Fibroblast of upper back skin (primary cell): ENCODE results near the gene C10orf90.
A peak's percentile ranks its signal among the peaks of the same experiment; 100 is the strongest.

ENCODE experiments used
- DNase-seq: peaks from one replicate; pipeline ENCODE4 v3.0.0-alpha.2; 2013

C10orf90 gene

GRCh38 chr10:126500866-126501265, 169.6 kb downstream of the C10orf90 start:
- DNase-seq: peak; percentile 83

DNA sequence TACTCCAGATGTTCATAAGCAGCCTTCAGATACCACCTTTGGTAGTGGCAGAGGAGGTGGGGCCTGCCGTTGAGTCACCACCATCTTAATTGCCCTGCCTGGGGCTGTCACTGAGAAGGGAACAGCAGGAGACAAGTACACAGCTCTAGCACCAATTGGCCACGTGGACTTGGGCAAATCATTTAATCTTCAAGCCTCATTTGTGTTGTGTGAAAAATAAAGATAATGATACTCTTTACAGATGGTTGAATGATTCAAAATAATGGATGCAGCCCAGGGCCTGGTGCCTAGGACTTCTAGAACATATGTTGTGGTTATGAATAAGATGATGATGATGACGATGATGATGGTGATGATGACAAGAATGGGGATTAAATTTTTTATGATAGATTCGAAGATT, 170.3 kb downstream of the C10orf90 start:
- DNase-seq: no peak

DNA sequence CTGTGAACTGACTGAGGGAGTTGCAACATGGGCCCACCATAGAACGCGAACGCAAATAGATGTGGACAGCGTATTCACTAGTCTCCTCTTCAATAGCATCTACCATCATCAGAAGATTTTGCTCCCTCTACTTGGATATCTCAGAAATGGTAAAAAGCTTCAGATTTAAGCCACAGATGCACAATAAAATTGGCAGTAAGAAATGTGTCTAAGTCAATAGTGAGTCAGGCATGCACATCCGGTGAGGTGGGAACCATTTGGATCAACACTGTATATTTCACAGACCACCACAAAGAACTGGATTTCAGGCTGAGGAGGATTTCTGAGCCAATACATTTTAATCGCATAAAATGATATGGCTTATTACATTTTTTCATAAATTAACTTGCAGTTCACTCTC, 170.7 kb downstream of the C10orf90 start:
- DNase-seq: peak; percentile 26

GRCh38 chr10:126497672-126498071, 172.8 kb downstream of the C10orf90 start:
- no peak for DNase-seq

DNA sequence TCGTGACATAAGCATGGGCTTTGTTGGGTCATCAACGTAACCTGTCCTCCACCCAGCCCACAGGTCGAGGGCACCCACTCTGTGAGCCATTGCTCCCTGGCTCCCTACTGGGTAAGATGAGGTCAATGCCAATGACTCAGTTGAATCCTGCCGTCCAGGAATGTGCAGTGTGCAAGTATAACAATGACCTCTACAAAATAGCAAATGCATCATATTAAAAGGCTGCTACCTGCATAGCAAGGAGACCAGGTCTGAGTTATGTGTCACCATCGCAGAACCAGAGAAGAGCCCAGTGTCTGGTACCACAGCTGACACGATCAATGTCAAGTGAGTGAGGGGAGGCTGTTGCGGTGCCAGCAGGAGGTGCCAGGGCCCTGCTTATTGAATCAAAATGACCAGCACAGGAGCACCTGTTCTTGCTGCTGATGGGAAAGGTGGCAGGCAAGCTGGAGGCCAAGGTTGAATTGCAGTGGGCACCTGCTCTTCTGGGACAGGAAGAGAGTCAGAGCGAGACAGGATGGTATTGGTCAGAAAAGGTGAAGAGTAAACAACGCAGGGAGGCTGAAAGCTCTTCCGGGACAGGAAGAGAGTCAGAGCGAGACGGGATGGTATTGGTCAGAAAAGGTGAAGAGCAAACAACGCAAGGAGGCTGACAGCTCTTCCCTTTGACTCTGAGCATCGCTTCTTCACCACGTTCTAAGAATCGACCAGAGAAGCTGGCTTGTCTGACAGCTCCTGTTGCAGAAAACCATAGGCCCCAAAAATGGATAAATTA, 173.5 kb downstream of the C10orf90 start:
- DNase-seq: no peak

- DNase-seq: no peak
Observed at GRCh38 chr10:126491476-126491875, 179.0 kb downstream of the C10orf90 start.

DNA sequence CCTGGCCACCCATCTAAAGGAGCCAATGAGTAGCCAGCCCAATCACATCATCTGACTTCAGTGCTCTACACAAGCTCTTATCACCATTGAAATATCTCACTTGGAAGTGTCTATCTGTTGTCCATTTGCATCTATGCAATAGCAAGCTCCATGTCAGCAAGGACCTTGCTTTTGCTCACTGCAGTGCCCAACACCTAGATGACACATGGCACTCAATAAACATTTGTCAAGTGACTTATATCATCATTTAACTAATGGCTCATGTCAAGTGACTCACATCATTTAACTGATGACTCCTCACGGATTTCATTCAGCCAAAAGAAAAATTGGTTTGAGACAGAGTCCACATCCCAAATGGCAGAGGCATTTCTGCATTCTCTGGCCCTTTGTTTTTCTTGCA, 189.3 kb downstream of the C10orf90 start:
- no peak for DNase-seq

DNA sequence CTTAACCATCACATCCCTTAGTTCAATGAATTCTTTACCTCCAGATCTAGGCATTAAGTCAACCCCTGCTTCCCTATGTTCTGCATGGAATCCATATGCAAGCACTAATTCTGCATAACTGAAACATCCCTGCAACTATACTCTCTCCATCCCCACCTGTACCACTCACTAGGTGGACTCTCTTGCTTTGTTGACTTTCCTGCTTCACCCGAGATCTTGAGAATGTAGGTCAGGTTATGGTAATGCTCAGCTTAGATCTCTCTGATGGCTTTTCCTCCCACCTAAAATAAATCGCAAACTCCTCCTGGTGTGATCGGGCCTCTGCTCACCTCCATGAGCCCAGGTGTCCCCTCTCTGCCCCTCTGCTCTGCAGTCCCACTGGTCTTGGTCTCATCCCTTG, 189.8 kb downstream of the C10orf90 start:
- no peak for DNase-seq

GRCh38 chr10:126479280-126479895, 191.1 kb downstream of the C10orf90 start:
- DNase-seq: no peak

GRCh38 chr10:126478546-126478945, 191.9 kb downstream of the C10orf90 start:
- no peak for DNase-seq

DNA sequence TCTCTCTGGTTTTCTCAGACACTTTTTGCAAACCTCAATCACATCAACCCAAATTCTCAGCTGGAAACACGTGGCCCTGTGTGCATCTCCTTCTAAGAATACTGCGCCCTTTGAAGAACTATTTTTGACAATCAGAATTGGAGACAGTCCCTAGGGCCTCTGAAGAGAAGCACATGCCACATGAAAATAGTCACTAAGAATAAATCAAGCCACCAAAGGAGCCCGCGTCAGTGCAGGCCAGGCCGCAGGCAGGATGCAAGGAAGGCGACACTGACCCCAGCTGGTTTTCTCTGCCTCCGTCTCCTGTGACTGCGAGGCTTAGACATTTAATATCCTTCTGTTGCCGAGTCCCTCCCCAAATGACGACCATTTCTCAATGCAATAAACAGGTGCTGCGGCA, 194.2 kb downstream of the C10orf90 start:
- DNase-seq: peak; percentile 61

GRCh38 chr10:126475074-126475691, 195.3 kb downstream of the C10orf90 start:
- DNase-seq: peak; percentile 48

DNA sequence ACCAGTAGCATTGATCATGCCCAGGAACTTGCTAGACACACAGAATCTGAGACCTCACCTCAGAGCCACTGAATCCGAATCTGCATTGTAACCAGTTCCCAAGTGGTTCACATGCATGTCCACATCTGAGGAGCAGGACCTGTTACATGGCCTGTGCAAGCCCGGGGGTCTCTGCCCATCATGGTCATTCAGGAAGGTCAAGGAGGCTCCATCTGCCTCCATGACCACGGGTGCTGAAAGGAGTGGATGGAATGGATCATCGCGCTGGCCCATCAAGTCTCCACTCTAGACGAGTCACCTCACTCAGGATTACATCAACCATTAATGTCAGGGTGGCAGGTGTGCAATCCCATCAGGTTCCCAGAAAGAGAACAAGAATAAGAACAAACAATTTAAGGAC, 196.5 kb downstream of the C10orf90 start:
- DNase-seq: no peak

GRCh38 chr10:126470991-126471390, 199.5 kb downstream of the C10orf90 start:
- no peak for DNase-seq

- no peak for DNase-seq
Observed at GRCh38 chr10:126469692-126470091, 200.8 kb downstream of the C10orf90 start.

DNA sequence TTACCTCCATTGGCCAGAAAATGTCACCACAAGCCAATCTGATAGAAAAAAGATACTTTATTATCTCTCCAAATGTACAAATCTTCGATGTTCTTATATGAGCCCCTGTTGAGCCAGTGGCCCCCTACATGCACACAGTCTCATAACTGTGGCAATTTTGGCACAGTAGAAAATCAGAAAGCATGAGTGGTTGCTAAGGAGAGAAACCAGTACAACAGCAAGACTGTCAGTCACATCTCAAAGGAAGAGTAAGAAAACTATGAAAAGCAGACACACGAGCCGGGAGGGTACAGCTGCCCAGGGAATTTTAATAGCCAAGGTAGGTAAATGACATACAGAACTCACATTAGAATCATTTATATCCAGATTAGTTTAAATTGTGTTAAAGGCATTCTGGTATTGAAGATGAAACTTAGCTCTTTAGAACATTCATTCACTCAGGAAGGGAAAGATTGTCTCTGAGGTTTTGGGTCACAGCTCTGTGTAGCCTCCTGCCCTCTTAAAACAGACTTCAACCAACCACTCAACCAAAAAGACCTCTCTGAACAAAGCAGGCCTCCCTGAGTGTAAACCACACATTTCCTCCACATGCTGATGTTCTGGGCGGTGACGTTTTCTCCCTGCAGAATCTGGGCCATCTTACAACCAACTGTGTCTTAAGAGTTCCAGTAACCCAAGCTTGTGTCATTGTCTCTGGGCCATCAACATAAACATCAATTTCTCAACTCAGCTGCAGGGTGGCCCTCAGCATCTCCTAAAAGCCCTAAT, 201.4 kb downstream of the C10orf90 start:
- peak; percentile 66 for DNase-seq

- DNase-seq: no peak
Observed at GRCh38 chr10:126468467-126468866, 202.0 kb downstream of the C10orf90 start.

- no peak for DNase-seq
Observed at GRCh38 chr10:126465771-126466170, 204.7 kb downstream of the C10orf90 start.

- no peak for DNase-seq
Observed at GRCh38 chr10:126463286-126463685, 207.2 kb downstream of the C10orf90 start.

GRCh38 chr10:126461289-126461940, 209.1 kb downstream of the C10orf90 start:
- no peak for DNase-seq

DNA sequence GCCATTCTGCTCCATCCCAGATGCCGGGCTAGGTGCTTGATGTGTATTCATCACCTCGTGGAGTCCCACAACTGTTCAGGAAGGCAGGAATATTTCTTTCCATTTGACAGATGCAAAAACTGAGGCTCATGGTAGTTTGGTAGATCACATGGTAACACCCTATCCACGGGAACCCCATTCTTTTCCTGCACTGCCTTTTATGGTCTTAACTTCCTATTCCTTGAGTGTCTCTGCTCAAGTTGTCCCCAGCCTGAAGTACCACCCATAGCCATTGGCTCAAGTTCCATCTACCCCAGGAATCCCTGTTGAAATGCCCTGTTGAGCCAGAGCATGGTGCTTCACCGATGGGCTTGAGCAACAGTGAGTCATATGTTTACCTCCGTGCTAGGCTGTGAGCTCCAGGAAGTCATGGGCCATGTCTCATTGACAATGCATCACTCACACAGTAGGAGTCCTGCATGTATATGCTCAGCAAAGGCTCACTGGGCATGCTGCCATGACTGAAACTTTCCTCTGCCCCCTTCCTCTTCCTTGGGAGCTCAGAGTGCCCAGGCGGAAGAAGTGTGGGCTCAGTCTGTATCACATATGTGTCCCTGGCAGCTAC, 210.5 kb downstream of the C10orf90 start:
- DNase-seq: peak; percentile 94
